Thoracic aorta (tissue), 2 donors: ENCODE results near the gene LRRK1. TPM values are rescaled to one million over a fixed set of nuclear protein-coding genes. Genes with fewer than 3 reads are reported as not detected.

Source experiments
- ATAC-seq: fragments of 150-250 bp; one replicate; pipeline ENCODE4 v1.8.0; 2017; ENCODE audit warnings: low read depth; ENCODE audit not compliant: insufficient number of reproducible peaks, low FRiP score
- DNase-seq: peaks from one replicate; pipeline ENCODE4 v3.0.0-alpha.2; 2020; ENCODE audit warnings: low spot score
- H3K27ac ChIP-seq, 2 donors: fragments of 200-600 bp; sonication (generic); 1 replicate in 1 of 2; 2 replicates in 1 of 2; pipeline ENCODE4 v1.5.1; 2016; ENCODE audit warnings: mild to moderate bottlenecking in 2 of 2, moderate library complexity in 2 of 2
- H3K27me3 ChIP-seq: fragments of 200-600 bp; sonication (generic); replicated peaks from 2 replicates; pipeline ENCODE4 v1.6.0; 2016; ENCODE audit warnings: mild to moderate bottlenecking; ENCODE audit not compliant: insufficient read depth
- H3K36me3 ChIP-seq: fragments of 200-600 bp; sonication (generic); one replicate; pipeline ENCODE4 v1.5.1; 2016
- H3K4me1 ChIP-seq, 2 donors: fragments of 200-600 bp; sonication (generic); 1 replicate in 1 of 2; 2 replicates in 1 of 2; pipeline versions ENCODE4 v1.5.1 to v1.6.0; 2016; ENCODE audit warnings: low read depth in 2 of 2, mild to moderate bottlenecking in 1 of 2; ENCODE audit not compliant: control insufficient read depth in 1 of 2
- H3K4me3 ChIP-seq: fragments of 200-600 bp; sonication (generic); 2 replicates; pipeline ENCODE4 v1.5.1; 2016; ENCODE audit warnings: mild to moderate bottlenecking
- H3K9me3 ChIP-seq: fragments of 200-600 bp; sonication (generic); 2 replicates; pipeline ENCODE4 v1.5.1; 2016
- CTCF ChIP-seq: fragments of 200-600 bp; sonication (generic); IDR thresholded peaks from one replicate; pipeline ENCODE4 v1.5.1; 2019; ENCODE audit warnings: antibody characterized with exemption
- total RNA-seq, 2 donors: library from RNA; depleted of rRNA; stranded (reverse); fragments of >200 nt; gene quantifications; one replicate each; pipeline versions ENCODE4 v1.1.0 to v1.2.3, GENCODE V29; 2016

The LRRK1 gene
- total RNA-seq, 2 donors from 2014 or later = 17.2 to 47.1 TPM

- no peak for TF ChIP-seq CTCF
- Histone ChIP-seq H3K9me3 (no peaks in the 10 kb centered on the region), H3K36me3 (peaks cover 3% of the 10 kb centered on the region), H3K27ac (no peak overlapping the region), H3K4me1 (no peaks in the 10 kb centered on the region), H3K4me3 (no peak overlapping the region), H3K27me3 (no peaks in the 10 kb centered on the region)
- ATAC-seq (no peak), DNase-seq (no peak)
These were observed 97.4 kb downstream of the LRRK1 start for GRCh38 chr15:101016581-101016980.

- no peak for TF ChIP-seq CTCF
- DNase-seq = no peak
- Histone ChIP-seq H3K4me1 (no peaks in the 10 kb centered on the region), H3K9me3 (no peaks in the 10 kb centered on the region), H3K27ac (no peak overlapping the region), H3K27me3 (no peaks in the 10 kb centered on the region), H3K4me3 (no peak overlapping the region), H3K36me3 (peaks cover 3% of the 10 kb centered on the region)
- no peak for ATAC-seq
These were observed 98.1 kb downstream of the LRRK1 start for GRCh38 chr15:101017093-101017754.

GRCh38 chr15:101018016-101018415 lies 98.9 kb downstream of the LRRK1 start:
- Histone ChIP-seq H3K36me3 (peaks cover 3% of the 10 kb centered on the region), H3K27ac (no peak overlapping the region), H3K27me3 (no peaks in the 10 kb centered on the region), H3K4me3 (no peak overlapping the region), H3K9me3 (no peaks in the 10 kb centered on the region), H3K4me1 (no peaks in the 10 kb centered on the region)
- ATAC-seq (no peak), DNase-seq (no peak)
- TF ChIP-seq CTCF = no peak

GRCh38 chr15:101018450-101018849 lies 99.3 kb downstream of the LRRK1 start:
- Histone ChIP-seq H3K27me3 (no peaks in the 10 kb centered on the region), H3K4me3 (no peak overlapping the region), H3K36me3 (peaks cover 3% of the 10 kb centered on the region), H3K27ac (no peak overlapping the region), H3K4me1 (no peaks in the 10 kb centered on the region), H3K9me3 (no peaks in the 10 kb centered on the region)
- ATAC-seq = no peak
- DNase-seq = no peak
- TF ChIP-seq CTCF = no peak

GRCh38 chr15:101019366-101019896 lies 100.3 kb downstream of the LRRK1 start:
- TF ChIP-seq CTCF = no peak
- DNase-seq (no peak), ATAC-seq (no peak)
- H3K4me1 ChIP-seq = no peaks in the 10 kb centered on the region
- no peak overlapping the region for H3K4me3 ChIP-seq
- H3K27me3 ChIP-seq = no peaks in the 10 kb centered on the region
- H3K9me3 ChIP-seq = no peaks in the 10 kb centered on the region
- peaks cover 3% of the 10 kb centered on the region for H3K36me3 ChIP-seq
- H3K27ac ChIP-seq = no peak overlapping the region
